Liver (tissue), 3 donors: ENCODE results near the gene EGFLAM.

Experiments
- EGR1 ChIP-seq, 2 donors: IDR thresholded peaks; 2 replicates each; pipeline ENCODE4 v1.6.1; 2016 to 2018; ENCODE audit warnings: antibody characterized with exemption in 2 of 2, low read depth in 2 of 2
- GABPA ChIP-seq, 2 donors: IDR thresholded peaks in 1 of 2; conservative IDR thresholded peaks in 1 of 2; 2 replicates each; pipeline ENCODE4 v1.6.1; 2016; ENCODE audit warnings: antibody characterized with exemption in 2 of 2, mild to moderate bottlenecking in 1 of 2, moderate library complexity in 1 of 2
- HNF4G ChIP-seq: IDR thresholded peaks from 2 replicates; pipeline ENCODE4 v1.6.1; 2016; ENCODE audit warnings: antibody characterized with exemption
- JUND ChIP-seq, 2 donors: IDR thresholded peaks; 2 replicates each; pipeline ENCODE4 v1.6.1; 2016; ENCODE audit warnings: antibody characterized with exemption in 2 of 2
- RAD21 ChIP-seq, 2 donors: IDR thresholded peaks; 2 replicates each; pipeline ENCODE4 v1.6.1; 2016; ENCODE audit warnings: antibody characterized with exemption in 2 of 2, mild to moderate bottlenecking in 2 of 2
- SP1 ChIP-seq: IDR thresholded peaks from 2 replicates; pipeline ENCODE4 v1.6.1; 2018; ENCODE audit warnings: antibody characterized with exemption, mild to moderate bottlenecking
- TAF1 ChIP-seq: conservative IDR thresholded peaks from 2 replicates; pipeline ENCODE4 v1.6.1; 2016; ENCODE audit warnings: antibody characterized with exemption, mild to moderate bottlenecking
- YY1 ChIP-seq: IDR thresholded peaks from 2 replicates; pipeline ENCODE4 v1.6.1; 2016; ENCODE audit warnings: antibody characterized with exemption, mild to moderate bottlenecking
- TF ChIP-seq, protein P1 (sequence below): fragments of 150-350 bp; IDR thresholded peaks from 2 replicates; pipeline ENCODE4 v1.5.1; 2017; ENCODE audit warnings: improper control_type of control experiment, low read depth, low read length; ENCODE audit not compliant: missing input control
- TF ChIP-seq, protein P2 (sequence below): IDR thresholded peaks from 2 replicates; pipeline ENCODE4 v1.6.1; 2016; ENCODE audit warnings: antibody characterized with exemption, mild to moderate bottlenecking
- TF ChIP-seq, protein P3 (sequence below): IDR thresholded peaks from 2 replicates; pipeline ENCODE4 v1.6.1; 2016; ENCODE audit warnings: antibody characterized with exemption
- TF ChIP-seq, protein P4 (sequence below): IDR thresholded peaks from 2 replicates; pipeline ENCODE4 v1.6.1; 2016; ENCODE audit warnings: antibody characterized with exemption
- TF ChIP-seq, protein P5 (sequence below): IDR thresholded peaks from 2 replicates; pipeline ENCODE4 v1.6.1; 2016; ENCODE audit warnings: antibody characterized with exemption
- donor health status: healthy.
- donor health status: healthy.

DNA sequence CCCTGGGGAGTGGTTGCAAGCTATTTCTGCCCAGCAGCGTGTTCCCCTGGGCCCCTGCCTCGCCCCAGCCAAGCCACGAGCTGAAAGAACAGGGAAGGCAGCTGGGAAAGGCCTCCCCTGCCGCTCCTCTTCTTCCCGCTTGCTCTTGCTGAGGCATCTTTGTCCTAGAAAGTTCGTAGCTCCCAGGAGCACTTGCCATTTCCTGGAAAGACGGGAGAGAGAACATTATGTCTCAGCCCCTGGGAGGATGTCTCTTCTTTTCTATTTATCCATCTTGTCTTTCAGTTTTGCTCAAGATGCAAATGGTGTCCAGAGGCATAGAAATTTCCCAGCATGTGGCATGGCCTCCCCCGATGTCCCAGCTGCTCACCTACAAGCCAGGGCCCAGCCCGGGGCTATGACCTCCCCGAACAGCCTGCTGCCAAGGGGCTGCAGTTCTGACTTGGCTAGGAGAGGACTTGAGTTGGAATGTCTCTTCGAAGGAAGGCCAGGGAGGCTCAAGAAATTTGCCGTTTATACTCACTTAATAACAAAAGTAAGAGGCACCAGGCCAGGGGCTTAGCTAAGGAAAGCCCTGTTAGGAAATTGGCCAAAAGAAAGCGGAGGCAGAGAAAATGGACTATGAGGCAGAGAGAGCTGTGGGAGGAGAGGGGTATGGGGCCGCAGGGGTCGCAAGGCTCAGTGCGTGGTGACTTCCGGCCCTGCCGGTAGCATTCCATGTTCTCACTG, 210.8 kb downstream of the EGFLAM start:
- TF ChIP-seq, protein P1, sequence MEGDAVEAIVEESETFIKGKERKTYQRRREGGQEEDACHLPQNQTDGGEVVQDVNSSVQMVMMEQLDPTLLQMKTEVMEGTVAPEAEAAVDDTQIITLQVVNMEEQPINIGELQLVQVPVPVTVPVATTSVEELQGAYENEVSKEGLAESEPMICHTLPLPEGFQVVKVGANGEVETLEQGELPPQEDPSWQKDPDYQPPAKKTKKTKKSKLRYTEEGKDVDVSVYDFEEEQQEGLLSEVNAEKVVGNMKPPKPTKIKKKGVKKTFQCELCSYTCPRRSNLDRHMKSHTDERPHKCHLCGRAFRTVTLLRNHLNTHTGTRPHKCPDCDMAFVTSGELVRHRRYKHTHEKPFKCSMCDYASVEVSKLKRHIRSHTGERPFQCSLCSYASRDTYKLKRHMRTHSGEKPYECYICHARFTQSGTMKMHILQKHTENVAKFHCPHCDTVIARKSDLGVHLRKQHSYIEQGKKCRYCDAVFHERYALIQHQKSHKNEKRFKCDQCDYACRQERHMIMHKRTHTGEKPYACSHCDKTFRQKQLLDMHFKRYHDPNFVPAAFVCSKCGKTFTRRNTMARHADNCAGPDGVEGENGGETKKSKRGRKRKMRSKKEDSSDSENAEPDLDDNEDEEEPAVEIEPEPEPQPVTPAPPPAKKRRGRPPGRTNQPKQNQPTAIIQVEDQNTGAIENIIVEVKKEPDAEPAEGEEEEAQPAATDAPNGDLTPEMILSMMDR: no peak
- no peak for TF ChIP-seq YY1
- TF ChIP-seq TAF1: no peak
- TF ChIP-seq EGR1 (IDR thresholded peaks at IDR 0.05; ENCODE audit: low read depth in 2 of 2): no peak
- TF ChIP-seq JUND (IDR thresholded peaks at IDR 0.05): no peak
- TF ChIP-seq, protein P2, sequence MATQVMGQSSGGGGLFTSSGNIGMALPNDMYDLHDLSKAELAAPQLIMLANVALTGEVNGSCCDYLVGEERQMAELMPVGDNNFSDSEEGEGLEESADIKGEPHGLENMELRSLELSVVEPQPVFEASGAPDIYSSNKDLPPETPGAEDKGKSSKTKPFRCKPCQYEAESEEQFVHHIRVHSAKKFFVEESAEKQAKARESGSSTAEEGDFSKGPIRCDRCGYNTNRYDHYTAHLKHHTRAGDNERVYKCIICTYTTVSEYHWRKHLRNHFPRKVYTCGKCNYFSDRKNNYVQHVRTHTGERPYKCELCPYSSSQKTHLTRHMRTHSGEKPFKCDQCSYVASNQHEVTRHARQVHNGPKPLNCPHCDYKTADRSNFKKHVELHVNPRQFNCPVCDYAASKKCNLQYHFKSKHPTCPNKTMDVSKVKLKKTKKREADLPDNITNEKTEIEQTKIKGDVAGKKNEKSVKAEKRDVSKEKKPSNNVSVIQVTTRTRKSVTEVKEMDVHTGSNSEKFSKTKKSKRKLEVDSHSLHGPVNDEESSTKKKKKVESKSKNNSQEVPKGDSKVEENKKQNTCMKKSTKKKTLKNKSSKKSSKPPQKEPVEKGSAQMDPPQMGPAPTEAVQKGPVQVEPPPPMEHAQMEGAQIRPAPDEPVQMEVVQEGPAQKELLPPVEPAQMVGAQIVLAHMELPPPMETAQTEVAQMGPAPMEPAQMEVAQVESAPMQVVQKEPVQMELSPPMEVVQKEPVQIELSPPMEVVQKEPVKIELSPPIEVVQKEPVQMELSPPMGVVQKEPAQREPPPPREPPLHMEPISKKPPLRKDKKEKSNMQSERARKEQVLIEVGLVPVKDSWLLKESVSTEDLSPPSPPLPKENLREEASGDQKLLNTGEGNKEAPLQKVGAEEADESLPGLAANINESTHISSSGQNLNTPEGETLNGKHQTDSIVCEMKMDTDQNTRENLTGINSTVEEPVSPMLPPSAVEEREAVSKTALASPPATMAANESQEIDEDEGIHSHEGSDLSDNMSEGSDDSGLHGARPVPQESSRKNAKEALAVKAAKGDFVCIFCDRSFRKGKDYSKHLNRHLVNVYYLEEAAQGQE: no peak
- no peak for TF ChIP-seq RAD21 (IDR thresholded peaks at IDR 0.05)
- TF ChIP-seq GABPA (IDR thresholded peaks at IDR 0.05 in 1 of 2, conservative IDR thresholded peaks at IDR 0.05 in 1 of 2): no peak
- TF ChIP-seq, protein P3, sequence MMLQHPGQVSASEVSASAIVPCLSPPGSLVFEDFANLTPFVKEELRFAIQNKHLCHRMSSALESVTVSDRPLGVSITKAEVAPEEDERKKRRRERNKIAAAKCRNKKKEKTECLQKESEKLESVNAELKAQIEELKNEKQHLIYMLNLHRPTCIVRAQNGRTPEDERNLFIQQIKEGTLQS: no peak
- TF ChIP-seq, protein P4, sequence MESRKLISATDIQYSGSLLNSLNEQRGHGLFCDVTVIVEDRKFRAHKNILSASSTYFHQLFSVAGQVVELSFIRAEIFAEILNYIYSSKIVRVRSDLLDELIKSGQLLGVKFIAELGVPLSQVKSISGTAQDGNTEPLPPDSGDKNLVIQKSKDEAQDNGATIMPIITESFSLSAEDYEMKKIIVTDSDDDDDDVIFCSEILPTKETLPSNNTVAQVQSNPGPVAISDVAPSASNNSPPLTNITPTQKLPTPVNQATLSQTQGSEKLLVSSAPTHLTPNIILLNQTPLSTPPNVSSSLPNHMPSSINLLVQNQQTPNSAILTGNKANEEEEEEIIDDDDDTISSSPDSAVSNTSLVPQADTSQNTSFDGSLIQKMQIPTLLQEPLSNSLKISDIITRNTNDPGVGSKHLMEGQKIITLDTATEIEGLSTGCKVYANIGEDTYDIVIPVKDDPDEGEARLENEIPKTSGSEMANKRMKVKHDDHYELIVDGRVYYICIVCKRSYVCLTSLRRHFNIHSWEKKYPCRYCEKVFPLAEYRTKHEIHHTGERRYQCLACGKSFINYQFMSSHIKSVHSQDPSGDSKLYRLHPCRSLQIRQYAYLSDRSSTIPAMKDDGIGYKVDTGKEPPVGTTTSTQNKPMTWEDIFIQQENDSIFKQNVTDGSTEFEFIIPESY: no peak
- TF ChIP-seq, protein P5, sequence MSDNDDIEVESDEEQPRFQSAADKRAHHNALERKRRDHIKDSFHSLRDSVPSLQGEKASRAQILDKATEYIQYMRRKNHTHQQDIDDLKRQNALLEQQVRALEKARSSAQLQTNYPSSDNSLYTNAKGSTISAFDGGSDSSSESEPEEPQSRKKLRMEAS: no peak
- no peak for TF ChIP-seq HNF4G
- peak; percentile 77 for TF ChIP-seq SP1
